H9 (cell line): Measurements from ENCODE around the gene NUP160. TPM values are rescaled to one million over a fixed set of nuclear protein-coding genes. Genes with fewer than 3 reads are reported as not detected.

Source experiments
- DNase-seq: peaks from one replicate; pipeline ENCODE4 v3.0.0-alpha.2; 2017
- H2AFZ ChIP-seq: one replicate; pipeline ENCODE4 v1.6.1; 2013; ENCODE audit warnings: mild to moderate bottlenecking, low read length, control low read depth, moderate library complexity
- H2AK5ac ChIP-seq: 2 replicates; pipeline ENCODE4 v1.6.1; 2013; ENCODE audit warnings: low read length, control low read depth, mixed read lengths; ENCODE audit not compliant: insufficient read length
- H2BK120ac ChIP-seq: one replicate; pipeline ENCODE4 v1.6.1; 2013; ENCODE audit warnings: low read depth, mild to moderate bottlenecking, low read length, control low read depth, inconsistent platforms; ENCODE audit not compliant: poor library complexity, severe bottlenecking
- H2BK12ac ChIP-seq: 2 replicates; pipeline ENCODE4 v1.6.1; 2013; ENCODE audit warnings: low read length, control low read depth, mixed read lengths, low read depth; ENCODE audit not compliant: insufficient read length
- H2BK15ac ChIP-seq: 2 replicates; pipeline ENCODE4 v1.6.1; 2013; ENCODE audit warnings: low read depth, low read length, control low read depth
- H2BK20ac ChIP-seq: one replicate; pipeline ENCODE4 v1.6.1; 2013; ENCODE audit warnings: low read depth, mild to moderate bottlenecking, low read length, control low read depth, inconsistent platforms; ENCODE audit not compliant: poor library complexity, severe bottlenecking
- H2BK5ac ChIP-seq: 2 replicates; pipeline ENCODE4 v1.6.1; 2013; ENCODE audit warnings: low read length, control low read depth, mixed read lengths; ENCODE audit not compliant: insufficient read length
- H3K14ac ChIP-seq: 2 replicates; pipeline ENCODE4 v1.6.1; 2013; ENCODE audit warnings: low read length, control low read depth; ENCODE audit not compliant: insufficient read depth
- H3K18ac ChIP-seq: 2 replicates; pipeline ENCODE4 v1.6.1; 2013; ENCODE audit warnings: low read depth, mild to moderate bottlenecking, mixed read lengths, low read length, control low read depth; ENCODE audit not compliant: insufficient read length
- H3K23ac ChIP-seq: 2 replicates; pipeline ENCODE4 v1.6.1; 2013; ENCODE audit warnings: low read length, control low read depth, mixed read lengths, low read depth; ENCODE audit not compliant: insufficient read length
- H3K23me2 ChIP-seq: 2 replicates; pipeline ENCODE4 v1.6.1; 2013; ENCODE audit warnings: low read depth, mild to moderate bottlenecking, mixed read lengths, low read length, control low read depth; ENCODE audit not compliant: insufficient read length, poor library complexity, severe bottlenecking
- H3K27ac ChIP-seq: 2 replicates; pipeline ENCODE4 v1.5.1; 2013; ENCODE audit warnings: low read length, control low read depth, mixed read lengths, low read depth; ENCODE audit not compliant: insufficient read length
- H3K27me3 ChIP-seq: 2 replicates; pipeline ENCODE4 v1.6.1; 2013; ENCODE audit warnings: low read length, control low read depth, inconsistent platforms; ENCODE audit not compliant: insufficient read depth
- H3K4ac ChIP-seq: 2 replicates; pipeline ENCODE4 v1.6.1; 2013; ENCODE audit warnings: low read depth, mild to moderate bottlenecking, control low read depth, inconsistent platforms, low read length, moderate library complexity
- H3K4me1 ChIP-seq: 2 replicates; pipeline ENCODE4 v1.6.1; 2013; ENCODE audit warnings: low read length, control low read depth, inconsistent platforms; ENCODE audit not compliant: insufficient read depth
- H3K4me2 ChIP-seq: 2 replicates; pipeline ENCODE4 v1.6.1; 2013; ENCODE audit warnings: low read length, control low read depth, mixed read lengths; ENCODE audit not compliant: insufficient read length, insufficient read depth
- H3K56ac ChIP-seq: 2 replicates; pipeline ENCODE4 v1.6.1; 2013; ENCODE audit warnings: low read depth, mild to moderate bottlenecking, mixed read lengths, low read length, control low read depth; ENCODE audit not compliant: insufficient read length
- H3K79me1 ChIP-seq: 2 replicates; pipeline ENCODE4 v1.6.1; 2013; ENCODE audit warnings: low read depth, mild to moderate bottlenecking, moderate library complexity, low read length, control low read depth, inconsistent platforms; ENCODE audit not compliant: insufficient read depth, poor library complexity, severe bottlenecking
- H3K79me2 ChIP-seq: 2 replicates; pipeline ENCODE4 v1.6.1; 2013; ENCODE audit warnings: low read length, control low read depth, inconsistent platforms; ENCODE audit not compliant: insufficient read depth
- H3K9ac ChIP-seq: 2 replicates; pipeline ENCODE4 v1.6.1; 2013; ENCODE audit warnings: low read length, control low read depth, mixed read lengths; ENCODE audit not compliant: insufficient read length; ENCODE audit errors: extremely low read depth
- H3K9me3 ChIP-seq: one replicate; pipeline ENCODE4 v1.6.1; 2013; ENCODE audit warnings: low read depth, low read length, inconsistent platforms; ENCODE audit not compliant: control insufficient read depth
- H3T11ph ChIP-seq: one replicate; pipeline ENCODE4 v1.6.1; 2013; ENCODE audit warnings: mild to moderate bottlenecking, low read length, control low read depth, inconsistent platforms
- H4K20me1 ChIP-seq: one replicate; pipeline ENCODE4 v1.6.1; 2013; ENCODE audit not compliant: control insufficient read depth, insufficient read length, insufficient read depth
- H4K5ac ChIP-seq: 2 replicates; pipeline ENCODE4 v1.6.1; 2013; ENCODE audit warnings: low read depth, mild to moderate bottlenecking, mixed read lengths, low read length, control low read depth; ENCODE audit not compliant: insufficient read length
- H4K8ac ChIP-seq: replicated peaks from 2 replicates; pipeline ENCODE4 v1.6.1; 2013; ENCODE audit warnings: low read length, control low read depth, mixed read lengths, low read depth; ENCODE audit not compliant: insufficient read length
- H4K91ac ChIP-seq: 2 replicates; pipeline ENCODE4 v1.6.1; 2013; ENCODE audit warnings: low read depth, mild to moderate bottlenecking, moderate library complexity, mixed read lengths, low read length, control low read depth; ENCODE audit not compliant: insufficient read length
- H3K27ac Mint-ChIP-seq, 3 experiments: 2 replicates in 2 of 3; 3 replicates in 1 of 3; pipeline ENCODE4 v1.8.0; 2020 to 2021; ENCODE audit warnings: mixed read lengths in 3 of 3, mild to moderate bottlenecking in 1 of 3, moderate library complexity in 1 of 3
- H3K27me3 Mint-ChIP-seq: 2 replicates; pipeline ENCODE4 v1.8.0; 2021; ENCODE audit warnings: low read depth, mild to moderate bottlenecking, moderate library complexity, mixed read lengths
- H3K36me3 Mint-ChIP-seq, 3 experiments: 2 replicates in 2 of 3; 3 replicates in 1 of 3; pipeline ENCODE4 v1.8.0; 2020 to 2021; ENCODE audit warnings: low read depth in 3 of 3, mixed read lengths in 3 of 3; ENCODE audit not compliant: insufficient read depth in 1 of 3
- H3K4me1 Mint-ChIP-seq, 2 experiments: 2 replicates each; pipeline ENCODE4 v1.8.0; 2020; ENCODE audit warnings: mixed read lengths in 2 of 2
- H3K4me3 Mint-ChIP-seq, 2 experiments: 2 replicates in 1 of 2; 3 replicates in 1 of 2; pipeline ENCODE4 v1.8.0; 2020 to 2021; ENCODE audit warnings: mild to moderate bottlenecking in 2 of 2, mixed read lengths in 2 of 2, moderate library complexity in 1 of 2
- H3K9me3 Mint-ChIP-seq, 2 experiments: 2 replicates in 1 of 2; 3 replicates in 1 of 2; pipeline ENCODE4 v1.8.0; 2020; ENCODE audit warnings: mild to moderate bottlenecking in 2 of 2, mixed read lengths in 2 of 2, moderate library complexity in 1 of 2
- WGBS: extraction: QIAGEN DNeasy Blood & Tissue Kit; methylation state at CpG from one replicate; pipeline ENCODE4 v1.1.7; 2013; ENCODE audit warnings: missing lambda C conversion rate, low lambda C conversion rate, mixed read lengths; ENCODE audit not compliant: insufficient read length; ENCODE audit errors: extremely low coverage; 5-methylcytosine and 5-hydroxymethylcytosine counted together
- long read RNA-seq: library from polyadenylated mRNA; unstranded; transcript quantifications from one replicate; pipeline ENCODE4 v2.0.0, GENCODE V29; 2020
- total RNA-seq: library from RNA; stranded (reverse); gene quantifications from 2 replicates; pipeline ENCODE4 v1.2.1, GENCODE V29; 2021
- TF ChIP-seq, protein P1 (sequence below): fragments of 200-600 bp; sonication (generic); conservative IDR thresholded peaks from 3 replicates; pipeline ENCODE4 v1.8.0; 2021; ENCODE audit warnings: antibody characterized with exemption, mild to moderate bottlenecking

NUP160 gene
- total RNA-seq = 82.6 and 86.1 TPM in 2 replicates
- long read RNA-seq, full-length matches to known transcripts = 232 of 329 reads
- long read RNA-seq, partial matches to known transcripts = 49 of 329 reads
- long read RNA-seq, other reads (novel, unspliced or antisense) = 48 of 329 reads

DNA sequence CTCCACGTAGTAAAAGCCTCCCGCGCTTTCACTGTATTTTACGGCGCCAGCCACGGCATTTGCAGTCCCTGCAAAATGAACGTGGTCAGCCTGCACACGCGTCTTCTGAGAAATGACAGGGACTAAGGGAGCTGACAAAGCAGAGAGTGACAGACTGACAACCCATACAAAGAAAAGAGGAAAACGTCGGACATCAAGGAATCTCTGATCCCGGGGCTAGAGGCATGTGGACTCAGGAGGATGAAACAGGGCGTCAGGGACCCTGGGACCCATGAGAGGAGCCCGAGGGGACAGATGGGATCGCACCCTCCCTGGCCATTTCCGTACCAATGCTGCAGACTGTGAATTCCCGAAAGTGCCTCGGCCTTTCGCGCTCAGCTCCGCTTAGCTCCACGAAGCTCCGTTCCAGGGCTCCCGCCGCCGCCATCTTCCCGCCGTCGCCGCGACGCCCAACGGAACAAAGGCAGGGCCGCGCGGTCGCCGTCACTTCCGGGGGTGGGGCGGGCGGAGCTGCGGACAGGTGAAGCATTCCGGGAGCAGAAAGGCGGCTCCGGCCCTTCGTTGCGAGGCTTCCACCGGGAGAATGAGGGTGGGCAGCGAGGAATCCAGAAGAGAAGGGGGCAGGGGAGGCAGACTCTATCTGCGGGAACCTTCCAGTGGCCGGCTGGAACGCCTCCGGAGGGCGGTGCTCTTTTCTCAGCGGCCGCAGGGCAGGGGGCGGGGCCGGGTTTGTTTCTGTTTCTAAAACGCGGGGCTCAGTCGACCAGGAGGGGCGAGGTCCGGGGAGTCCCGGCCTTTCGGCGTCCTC lies at the start of gene NUP160:
TSS of gene NUP160 (minus strand) at position 459 of the 808 bp plus-strand sequence. CDS start at position 427, 32 bp downstream.
- Mint-ChIP-seq H3K4me3 (peak within 1 kb of the TSS; percentile 98 to 99), H3K4me1 (peaks cover 14 to 15% of the 10 kb centered on the region in 2 experiments), H3K27ac (peak within 1 kb of the TSS; percentile 98 to 99 (median 98)), H3K36me3 (peaks cover 14 to 25% (median 20%) of the 10 kb centered on the region in 3 experiments), H3K27me3 (no peaks in the 10 kb centered on the region), H3K9me3 (no peaks in the 10 kb centered on the region; a peak in 1 of 5 replicates)
- peaks cover 6% of the 10 kb centered on the region for H3K23me2 ChIP-seq
- no peak within 1 kb of the TSS for H4K91ac ChIP-seq
- peak within 1 kb of the TSS; percentile 75 for H3K56ac ChIP-seq
- peak within 1 kb of the TSS; percentile 100 for H3K14ac ChIP-seq
- TF ChIP-seq, protein P1, sequence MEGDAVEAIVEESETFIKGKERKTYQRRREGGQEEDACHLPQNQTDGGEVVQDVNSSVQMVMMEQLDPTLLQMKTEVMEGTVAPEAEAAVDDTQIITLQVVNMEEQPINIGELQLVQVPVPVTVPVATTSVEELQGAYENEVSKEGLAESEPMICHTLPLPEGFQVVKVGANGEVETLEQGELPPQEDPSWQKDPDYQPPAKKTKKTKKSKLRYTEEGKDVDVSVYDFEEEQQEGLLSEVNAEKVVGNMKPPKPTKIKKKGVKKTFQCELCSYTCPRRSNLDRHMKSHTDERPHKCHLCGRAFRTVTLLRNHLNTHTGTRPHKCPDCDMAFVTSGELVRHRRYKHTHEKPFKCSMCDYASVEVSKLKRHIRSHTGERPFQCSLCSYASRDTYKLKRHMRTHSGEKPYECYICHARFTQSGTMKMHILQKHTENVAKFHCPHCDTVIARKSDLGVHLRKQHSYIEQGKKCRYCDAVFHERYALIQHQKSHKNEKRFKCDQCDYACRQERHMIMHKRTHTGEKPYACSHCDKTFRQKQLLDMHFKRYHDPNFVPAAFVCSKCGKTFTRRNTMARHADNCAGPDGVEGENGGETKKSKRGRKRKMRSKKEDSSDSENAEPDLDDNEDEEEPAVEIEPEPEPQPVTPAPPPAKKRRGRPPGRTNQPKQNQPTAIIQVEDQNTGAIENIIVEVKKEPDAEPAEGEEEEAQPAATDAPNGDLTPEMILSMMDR = no peak
- H2AK5ac ChIP-seq = no peak within 1 kb of the TSS
- H3K9me3 ChIP-seq = no peaks in the 10 kb centered on the region
- peak within 1 kb of the TSS; percentile 89 for H4K5ac ChIP-seq
- H2BK15ac ChIP-seq = no peak within 1 kb of the TSS
- WGBS = no CpG with 5 or more reads among the region's 66 CpGs
- peak within 1 kb of the TSS; percentile 93 for H3K4me2 ChIP-seq
- no peaks in the 10 kb centered on the region for H4K20me1 ChIP-seq
- no peaks in the 10 kb centered on the region for H3K4me1 ChIP-seq
- peaks cover 11% of the 10 kb centered on the region; the same call in 1 of the 2 replicates for H3K79me2 ChIP-seq
- H3K18ac ChIP-seq = peak within 1 kb of the TSS; percentile 99
- peak within 1 kb of the TSS; percentile 66 for H2BK120ac ChIP-seq
- H2BK20ac ChIP-seq = no peak within 1 kb of the TSS
- no peak within 1 kb of the TSS for H4K8ac ChIP-seq
- H3K27me3 ChIP-seq = no peaks in the 10 kb centered on the region
- H3K27ac ChIP-seq = peak within 1 kb of the TSS; percentile 57
- H3K23ac ChIP-seq = no peak within 1 kb of the TSS
- DNase-seq = peak; percentile 86
- H3K79me1 ChIP-seq = no peaks in the 10 kb centered on the region
- no peak within 1 kb of the TSS for H3T11ph ChIP-seq
- H3K9ac ChIP-seq = peak within 1 kb of the TSS; percentile 99
- H2AFZ ChIP-seq = no peak within 1 kb of the TSS
- no peak within 1 kb of the TSS for H2BK12ac ChIP-seq
- peak within 1 kb of the TSS; percentile 11; the same call in 1 of the 2 replicates for H3K4ac ChIP-seq
- H2BK5ac ChIP-seq = peak within 1 kb of the TSS; percentile 86
